ENCODE measurements around the gene MYO1D.

The MYO1D gene

GRCh38 chr17:32623196-32623595, 253.7 kb downstream of the MYO1D start:
- DNase-seq: no peak

- no peak for DNase-seq
These were observed 254.4 kb downstream of the MYO1D start for GRCh38 chr17:32622540-32622939.

DNA sequence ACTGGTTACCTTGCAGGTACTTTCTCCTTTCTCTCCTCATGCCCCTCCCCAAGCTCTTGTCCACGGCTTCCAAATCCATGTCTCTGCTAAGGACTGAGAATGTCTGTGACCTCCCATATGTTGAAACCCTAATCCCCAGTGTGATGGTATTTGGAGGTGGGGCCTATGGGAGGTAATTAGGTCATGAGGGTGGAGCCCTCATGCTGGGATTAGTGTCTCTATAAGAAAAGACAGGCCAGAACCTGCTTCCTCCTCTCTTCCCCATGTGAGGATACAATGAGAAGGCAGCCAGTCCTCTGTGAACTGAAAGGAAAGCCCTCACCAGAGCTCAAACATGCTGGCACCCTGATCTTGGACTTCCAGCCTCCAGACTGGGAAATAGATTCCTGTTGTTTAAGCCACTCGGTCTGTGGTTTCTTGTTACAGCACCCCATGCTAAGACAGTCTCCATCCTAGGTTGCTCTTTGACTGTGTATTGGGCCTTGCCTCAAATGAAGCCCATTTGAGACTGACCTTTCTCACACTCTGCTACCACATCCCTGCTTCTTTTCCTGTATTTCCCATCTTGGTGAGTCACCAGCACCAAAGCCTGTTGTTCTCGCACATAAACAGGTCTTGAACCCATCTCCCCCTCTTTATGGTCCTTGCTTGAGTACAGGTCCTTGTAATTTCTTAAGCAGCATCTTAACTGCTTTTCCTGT, 255.2 kb downstream of the MYO1D start:
- no peak for DNase-seq

- no peak for DNase-seq
These were observed 261.6 kb downstream of the MYO1D start for GRCh38 chr17:32615326-32615725.

DNA sequence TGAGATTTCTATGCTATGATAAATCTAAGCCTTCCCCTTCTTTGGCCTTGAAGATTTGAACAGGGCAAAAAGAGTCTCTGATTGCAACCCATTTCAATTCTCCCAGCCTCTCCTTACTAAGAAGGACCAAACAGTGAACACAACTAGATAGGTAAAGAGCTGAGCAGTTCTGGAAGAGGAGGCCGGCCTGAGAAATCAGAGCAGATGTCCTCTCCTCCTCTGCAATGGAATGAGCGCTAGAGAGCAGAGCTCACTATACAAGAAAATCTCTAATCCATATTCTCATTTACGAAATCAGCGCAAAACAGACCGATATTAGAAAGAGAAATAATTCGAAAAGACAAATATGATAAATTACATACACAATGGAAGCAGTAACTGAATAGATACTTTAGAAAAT, 266.0 kb downstream of the MYO1D start:
- no peak for DNase-seq

GRCh38 chr17:32609884-32610650, 266.9 kb downstream of the MYO1D start:
- DNase-seq: no peak

DNA sequence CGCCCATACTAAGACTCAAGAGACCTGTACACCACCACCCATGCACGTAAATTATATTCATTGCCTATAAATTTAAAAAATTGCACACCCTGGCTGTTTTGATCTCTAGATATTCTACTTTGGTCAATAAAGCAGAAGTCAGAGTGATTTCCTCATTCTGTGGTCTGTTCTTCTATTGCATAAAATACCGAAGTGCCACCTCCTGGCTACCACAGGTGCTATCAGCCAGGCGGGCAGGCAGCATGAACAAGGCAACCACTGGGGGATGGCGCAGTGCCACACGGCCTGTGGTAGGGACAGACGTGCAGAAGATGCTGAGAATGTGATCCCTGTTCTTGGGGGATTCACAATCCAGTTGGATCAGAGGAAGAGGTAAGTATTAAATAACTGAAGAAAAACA, 267.8 kb downstream of the MYO1D start:
- DNase-seq: no peak

GRCh38 chr17:32608267-32608666, 268.7 kb downstream of the MYO1D start:
- no peak for DNase-seq

GRCh38 chr17:32604966-32605365, 272.0 kb downstream of the MYO1D start:
- DNase-seq: no peak

GRCh38 chr17:32602396-32602795, 274.5 kb downstream of the MYO1D start:
- no peak for DNase-seq

- no peak for DNase-seq
These were observed 275.1 kb downstream of the MYO1D start for GRCh38 chr17:32601866-32602265.

DNA sequence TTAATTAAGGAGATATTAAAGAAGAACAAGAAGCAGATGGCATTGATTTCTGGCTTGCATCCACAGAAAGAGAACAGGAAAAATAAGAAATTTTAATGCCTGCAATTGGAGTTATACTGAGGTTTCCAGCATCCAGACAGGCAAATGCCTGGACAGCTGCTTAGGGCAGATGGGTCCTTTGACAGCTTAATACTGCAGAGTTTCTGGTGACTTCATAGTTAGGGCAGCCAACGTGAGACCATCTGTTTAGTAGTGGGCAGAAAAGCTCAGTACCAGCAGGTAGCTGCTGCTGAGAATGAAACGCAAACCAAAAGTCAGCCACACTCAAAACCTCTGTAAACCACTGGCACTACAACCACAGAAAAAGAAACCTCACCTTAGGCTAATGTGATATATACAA, 280.3 kb downstream of the MYO1D start:
- no peak for DNase-seq

GRCh38 chr17:32596206-32596605, 280.7 kb downstream of the MYO1D start:
- DNase-seq: no peak

DNA sequence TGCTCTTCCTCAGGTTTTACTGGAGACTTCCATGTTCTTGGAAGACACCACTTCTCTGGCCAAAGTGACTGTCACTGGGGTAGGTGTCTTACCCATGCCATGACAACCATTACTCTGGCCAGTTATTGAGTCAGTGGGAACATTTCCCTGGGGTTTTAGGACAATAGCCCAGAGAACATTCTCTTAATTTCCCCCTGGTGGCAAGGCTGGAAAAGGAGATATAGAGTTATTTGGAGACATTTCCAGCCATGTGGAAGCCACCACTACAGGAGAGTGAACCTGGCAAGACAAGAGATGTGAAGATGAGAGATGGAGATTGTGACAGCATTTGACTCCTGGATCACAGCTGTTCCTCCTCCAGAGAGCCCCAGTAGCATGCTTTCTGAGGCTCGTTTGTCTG, 283.9 kb downstream of the MYO1D start:
- DNase-seq: no peak

GRCh38 chr17:32591405-32591804, 285.5 kb downstream of the MYO1D start:
- DNase-seq: no peak

GRCh38 chr17:32590974-32591373, 285.9 kb downstream of the MYO1D start:
- DNase-seq: no peak

DNA sequence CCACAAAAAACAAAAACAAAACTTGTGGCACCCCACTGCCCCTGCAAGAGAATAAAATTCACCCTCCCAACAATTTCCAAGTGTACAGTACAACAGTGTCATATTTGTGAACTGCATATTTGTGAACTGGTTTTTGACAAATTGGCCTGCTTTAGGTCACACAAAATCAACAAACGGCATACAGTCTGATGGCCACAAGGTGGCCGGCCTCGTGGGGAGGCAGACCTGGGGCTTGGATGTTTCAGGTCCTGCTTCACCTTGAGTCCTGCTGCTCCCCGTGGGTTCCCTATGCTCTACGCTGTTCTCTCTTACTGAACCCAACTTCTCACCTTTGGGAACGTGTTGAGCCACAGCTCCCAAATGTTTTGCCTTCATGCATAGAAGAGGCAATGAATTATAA, 287.9 kb downstream of the MYO1D start:
- DNase-seq: no peak

GRCh38 chr17:32588135-32588534, 288.8 kb downstream of the MYO1D start:
- no peak for DNase-seq

- no peak for DNase-seq
These were observed 290.3 kb downstream of the MYO1D start for GRCh38 chr17:32586666-32587065.

DNA sequence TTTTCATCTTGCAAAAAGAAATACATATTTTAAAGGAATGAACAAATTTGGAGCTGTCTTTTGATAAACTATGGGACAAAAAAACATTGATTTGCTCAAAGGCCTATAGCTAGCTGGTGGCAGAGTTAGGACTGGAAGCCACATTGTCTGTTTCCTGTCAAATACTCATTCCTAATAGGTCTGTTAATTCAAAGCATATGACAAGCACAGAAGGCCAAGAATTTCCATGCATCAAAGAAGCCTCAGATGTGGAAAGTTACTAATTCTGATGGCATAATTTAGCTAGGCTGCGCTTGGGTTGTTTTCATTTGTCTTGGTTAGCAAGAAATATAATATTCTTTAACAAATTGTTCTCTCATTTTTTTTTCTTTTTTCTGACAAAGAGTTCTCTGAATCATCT, 292.1 kb downstream of the MYO1D start:
- DNase-seq: no peak

- DNase-seq: no peak
These were observed 293.9 kb downstream of the MYO1D start for GRCh38 chr17:32583053-32583452.

DNA sequence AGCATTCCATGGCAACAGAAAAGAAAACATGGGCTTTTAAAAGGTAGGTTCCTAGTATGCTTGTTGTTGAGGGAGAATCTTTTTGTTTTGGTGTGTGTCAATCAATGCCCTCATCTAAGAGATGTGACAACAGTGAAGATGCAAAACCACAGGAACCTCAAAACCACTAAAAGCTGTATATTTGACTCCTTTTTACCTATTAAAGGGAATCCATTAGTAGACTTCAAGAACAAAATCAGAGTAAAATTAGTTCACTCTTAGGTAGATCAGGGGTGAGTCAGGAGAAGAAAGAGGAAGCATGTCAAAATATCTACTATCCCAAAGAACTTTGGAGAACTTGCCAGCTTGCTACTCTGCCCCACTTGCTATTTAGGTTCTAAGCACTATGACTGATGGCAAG, 301.1 kb downstream of the MYO1D start:
- no peak for DNase-seq

- DNase-seq: no peak
These were observed 306.9 kb downstream of the MYO1D start for GRCh38 chr17:32570081-32570396.
